GM10266 (cell line): Measurements from ENCODE around the gene FAM217A.
"Not testable (repeated sequence)": the region's sequence is repeated elsewhere in the genome, so short reads cannot be mapped to it uniquely, and the experiment has no call there.

Experiments used
- DNase-seq: peaks from one replicate; pipeline ENCODE4 v3.0.0; 2012; ENCODE audit errors: extremely low spot score
- CTCF ChIP-seq: IDR thresholded peaks from 2 replicates; pipeline ENCODE4 v1.5.1; 2012; ENCODE audit warnings: mild to moderate bottlenecking, low read depth; ENCODE audit not compliant: control insufficient read depth, insufficient read depth; ENCODE audit errors: missing control alignments

Gene FAM217A

GRCh38 chr6:4114123-4114522 lies 35.2 kb upstream of the FAM217A start:
- TF ChIP-seq CTCF = no peak
- DNase-seq = no peak

GRCh38 chr6:4113649-4114048 lies 34.7 kb upstream of the FAM217A start:
- no peak for DNase-seq
- no peak for TF ChIP-seq CTCF

- no peak for TF ChIP-seq CTCF
- DNase-seq = no peak
Measured at GRCh38 chr6:4112366-4112765, 33.4 kb upstream of the FAM217A start.

GRCh38 chr6:4109363-4109815 lies 30.5 kb upstream of the FAM217A start:
- not testable (repeated sequence) for DNase-seq

- no peak for DNase-seq
- no peak for TF ChIP-seq CTCF
Measured at GRCh38 chr6:4108561-4109093, 29.7 kb upstream of the FAM217A start.

GRCh38 chr6:4107873-4108272 lies 28.9 kb upstream of the FAM217A start:
- DNase-seq = no peak
- no peak for TF ChIP-seq CTCF

- DNase-seq = no peak
- no peak for TF ChIP-seq CTCF
Measured at GRCh38 chr6:4105980-4106536, 27.1 kb upstream of the FAM217A start.

GRCh38 chr6:4103929-4104328 lies 25.0 kb upstream of the FAM217A start:
- no peak for TF ChIP-seq CTCF
- no peak for DNase-seq
